GM12801 (cell line): ENCODE measurements around the gene TMEM231.

Experiments used
- TF ChIP-seq, protein P1 (sequence below): IDR thresholded peaks from one replicate; pipeline ENCODE4 v1.5.1; 2011; ENCODE audit warnings: control low read depth; ENCODE audit not compliant: insufficient read length; ENCODE audit errors: extremely low read depth

TMEM231 gene

DNA sequence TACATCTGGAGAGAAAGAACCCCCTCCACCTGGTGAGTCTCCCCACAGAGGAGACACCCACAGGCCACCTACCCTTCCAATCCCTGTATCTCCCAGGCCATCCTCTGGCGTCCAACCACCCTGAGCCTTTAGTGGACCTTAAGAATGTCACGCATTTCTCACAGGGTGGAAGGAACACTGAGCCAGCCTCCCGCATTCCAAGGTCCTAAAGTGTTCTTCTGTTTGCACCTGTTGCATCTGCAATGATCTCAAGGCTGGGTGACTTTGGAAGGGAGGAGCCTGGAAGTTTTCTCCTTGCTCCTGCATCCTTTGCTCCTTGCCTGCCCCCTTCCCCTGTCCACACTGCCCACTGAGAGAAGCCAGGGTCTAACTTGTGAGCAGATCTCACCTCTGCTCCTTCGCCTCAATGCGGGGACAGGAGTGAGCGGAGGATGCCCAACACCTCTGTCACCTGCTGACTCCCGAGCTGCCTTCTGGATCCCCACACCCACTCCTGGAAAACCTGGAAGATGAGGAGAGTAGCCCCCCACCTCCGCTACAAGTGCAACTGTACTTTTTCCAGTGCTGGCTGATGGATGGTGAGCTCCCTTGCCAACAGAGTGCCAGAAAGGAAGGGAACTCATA lies 23.8 kb downstream of the TMEM231 start:
- TF ChIP-seq, protein P1, sequence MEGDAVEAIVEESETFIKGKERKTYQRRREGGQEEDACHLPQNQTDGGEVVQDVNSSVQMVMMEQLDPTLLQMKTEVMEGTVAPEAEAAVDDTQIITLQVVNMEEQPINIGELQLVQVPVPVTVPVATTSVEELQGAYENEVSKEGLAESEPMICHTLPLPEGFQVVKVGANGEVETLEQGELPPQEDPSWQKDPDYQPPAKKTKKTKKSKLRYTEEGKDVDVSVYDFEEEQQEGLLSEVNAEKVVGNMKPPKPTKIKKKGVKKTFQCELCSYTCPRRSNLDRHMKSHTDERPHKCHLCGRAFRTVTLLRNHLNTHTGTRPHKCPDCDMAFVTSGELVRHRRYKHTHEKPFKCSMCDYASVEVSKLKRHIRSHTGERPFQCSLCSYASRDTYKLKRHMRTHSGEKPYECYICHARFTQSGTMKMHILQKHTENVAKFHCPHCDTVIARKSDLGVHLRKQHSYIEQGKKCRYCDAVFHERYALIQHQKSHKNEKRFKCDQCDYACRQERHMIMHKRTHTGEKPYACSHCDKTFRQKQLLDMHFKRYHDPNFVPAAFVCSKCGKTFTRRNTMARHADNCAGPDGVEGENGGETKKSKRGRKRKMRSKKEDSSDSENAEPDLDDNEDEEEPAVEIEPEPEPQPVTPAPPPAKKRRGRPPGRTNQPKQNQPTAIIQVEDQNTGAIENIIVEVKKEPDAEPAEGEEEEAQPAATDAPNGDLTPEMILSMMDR = no peak

DNA sequence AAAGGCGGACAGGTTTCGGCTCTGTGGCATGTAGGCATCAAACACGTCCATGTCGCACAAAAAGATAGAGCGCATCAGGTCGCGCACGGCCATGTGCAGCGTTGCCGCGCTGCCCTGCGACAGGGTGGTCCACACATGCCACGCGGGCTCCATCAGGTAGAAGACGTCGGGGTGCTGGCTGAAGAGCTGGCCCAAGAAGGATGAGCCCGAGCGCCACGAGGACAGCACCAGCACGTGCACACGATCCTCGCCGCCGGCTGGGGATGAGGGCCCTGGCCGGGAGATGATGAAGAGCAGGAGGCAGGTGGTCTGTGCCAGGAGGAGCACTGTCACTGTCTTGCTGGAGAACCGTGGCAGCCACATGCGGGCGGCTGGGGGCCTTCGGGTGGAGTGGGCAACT lies 26.1 kb downstream of the TMEM231 start:
- TF ChIP-seq, protein P1 = no peak

- TF ChIP-seq, protein P1 = no peak
These were observed 26.8 kb downstream of the TMEM231 start for GRCh38 chr16:75529056-75529905.

DNA sequence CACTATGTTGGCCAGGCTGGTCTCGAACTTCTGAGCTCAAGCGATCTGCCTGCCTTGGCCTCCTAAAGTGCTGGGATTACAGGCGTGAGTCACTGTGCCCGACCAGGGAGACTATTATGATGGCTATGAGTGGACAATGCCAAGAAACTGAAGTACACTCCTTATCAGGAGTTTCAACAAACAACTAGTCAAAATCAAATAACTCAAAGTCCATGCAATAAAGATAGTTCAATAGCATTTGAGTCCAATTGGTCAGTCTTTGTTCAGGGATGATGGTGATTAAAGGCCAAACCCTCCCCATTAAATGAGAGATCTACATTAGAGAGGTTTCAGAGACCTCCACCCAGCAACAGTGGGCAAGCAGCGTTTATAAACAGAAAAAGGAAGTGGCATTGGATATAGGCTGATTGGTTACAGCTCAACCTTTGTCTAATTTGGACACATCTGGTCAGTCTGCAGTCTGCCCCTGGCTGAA lies 28.2 kb downstream of the TMEM231 start:
- TF ChIP-seq, protein P1 = no peak

GRCh38 chr16:75526032-75526790 lies 29.8 kb downstream of the TMEM231 start:
- TF ChIP-seq, protein P1 = no peak

DNA sequence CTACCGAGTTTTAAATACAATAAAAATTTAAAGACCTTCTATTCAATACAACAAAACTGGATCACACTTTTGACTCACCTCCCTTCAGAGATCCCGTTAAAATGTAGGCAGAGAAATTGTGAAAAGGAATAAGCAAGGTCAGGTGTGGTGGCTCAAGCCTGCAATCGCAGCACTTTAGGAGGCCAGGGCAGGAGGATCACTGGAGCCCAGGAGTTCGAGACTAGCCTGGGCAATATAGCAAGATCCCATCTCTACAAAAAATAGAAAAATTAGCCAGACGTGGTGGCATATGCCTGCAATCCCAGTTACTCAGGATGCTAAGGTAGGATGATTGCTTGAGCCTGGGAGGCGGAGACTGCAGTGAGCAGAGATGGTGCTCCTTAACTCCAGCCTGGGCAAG lies 36.9 kb downstream of the TMEM231 start:
- TF ChIP-seq, protein P1 = no peak

DNA sequence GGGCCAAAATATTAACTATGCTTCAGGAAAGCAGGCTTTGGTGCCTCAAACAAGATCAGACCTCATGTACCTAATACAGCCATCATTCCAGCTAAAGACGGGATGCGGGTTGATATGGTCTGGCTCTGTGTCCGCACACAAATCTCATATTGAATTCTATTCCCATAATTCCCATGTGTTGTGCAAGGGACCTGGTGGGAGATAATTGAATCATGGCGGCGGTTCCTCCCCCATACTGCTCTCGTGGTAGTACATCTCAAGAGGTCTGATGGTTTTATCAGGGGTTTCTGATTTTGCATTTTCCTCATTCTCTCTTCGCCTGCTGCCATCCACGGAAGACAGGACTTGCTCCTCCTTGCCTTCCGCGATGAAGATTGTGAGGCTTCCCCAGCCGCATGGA lies 41.8 kb downstream of the TMEM231 start:
- TF ChIP-seq, protein P1 = no peak
